ENCODE measurements around the gene UVSSA. TPM values are rescaled to one million over a fixed set of nuclear protein-coding genes. Genes with fewer than 3 reads are reported as not detected.

The UVSSA gene
- total RNA-seq, 3 donors from 2014 or later = 13.9 to 22.9 (median 14.3) TPM

DNA sequence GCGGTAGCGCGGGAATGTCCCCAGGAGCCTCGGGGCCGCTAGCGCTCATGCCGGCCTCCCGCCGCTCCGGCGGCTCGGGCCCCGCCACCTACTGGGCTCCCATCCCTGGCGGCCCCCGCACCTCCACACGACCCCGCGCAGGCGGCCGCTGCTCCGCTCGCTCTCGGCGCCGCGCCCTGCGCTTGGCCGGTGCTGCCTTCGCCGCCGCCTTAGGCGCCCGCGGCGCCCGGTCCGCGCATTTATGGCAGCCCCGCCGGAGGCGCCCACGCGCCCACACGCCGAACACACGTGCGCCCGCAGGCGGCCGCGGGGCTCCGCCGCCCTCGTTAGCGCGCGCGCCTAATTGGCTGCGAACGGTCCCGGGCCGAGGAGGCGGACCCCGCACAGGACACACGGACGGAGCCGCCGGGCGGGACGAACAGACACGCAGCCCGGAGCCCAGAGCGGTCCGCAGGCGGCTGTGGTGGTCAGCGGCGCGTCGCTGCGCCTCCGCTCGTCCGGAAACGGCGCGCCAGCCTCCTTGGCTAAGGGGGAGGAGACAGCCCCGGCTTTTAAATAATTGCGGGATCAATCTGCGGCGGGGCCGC, 59.5 kb downstream of the UVSSA start, which contains the start of gene NKX1-1:
Gene NKX1-1 (minus strand): TSS at position 49 of the 587 bp plus-strand sequence. CDS start 0 bp downstream, at position 49.
- Histone ChIP-seq H3K9me3 (no peaks in the 10 kb centered on the region), H3K4me1 (no peaks in the 10 kb centered on the region), H3K27ac (no peak within 1 kb of the TSS), H3K36me3 (no peaks in the 10 kb centered on the region), H3K27me3 (peaks cover 0 to 100% of the 10 kb centered on the region in 2 donors), H3K4me3 (peak within 1 kb of the TSS in 1 of 3 donors; percentile 33)
- intact Hi-C loops (cut with DNase I; ENCODE audit: low total_unique reads) = no loop called here
- TF ChIP-seq POLR2A (IDR thresholded peaks at IDR 0.05) (no peak), CTCF (IDR thresholded peaks at IDR 0.05) (no peak), POLR2AphosphoS5 (IDR thresholded peaks at IDR 0.05) (no peak)
- DNase-seq (ENCODE audit: low spot score in 2 of 2) = no peak

DNA sequence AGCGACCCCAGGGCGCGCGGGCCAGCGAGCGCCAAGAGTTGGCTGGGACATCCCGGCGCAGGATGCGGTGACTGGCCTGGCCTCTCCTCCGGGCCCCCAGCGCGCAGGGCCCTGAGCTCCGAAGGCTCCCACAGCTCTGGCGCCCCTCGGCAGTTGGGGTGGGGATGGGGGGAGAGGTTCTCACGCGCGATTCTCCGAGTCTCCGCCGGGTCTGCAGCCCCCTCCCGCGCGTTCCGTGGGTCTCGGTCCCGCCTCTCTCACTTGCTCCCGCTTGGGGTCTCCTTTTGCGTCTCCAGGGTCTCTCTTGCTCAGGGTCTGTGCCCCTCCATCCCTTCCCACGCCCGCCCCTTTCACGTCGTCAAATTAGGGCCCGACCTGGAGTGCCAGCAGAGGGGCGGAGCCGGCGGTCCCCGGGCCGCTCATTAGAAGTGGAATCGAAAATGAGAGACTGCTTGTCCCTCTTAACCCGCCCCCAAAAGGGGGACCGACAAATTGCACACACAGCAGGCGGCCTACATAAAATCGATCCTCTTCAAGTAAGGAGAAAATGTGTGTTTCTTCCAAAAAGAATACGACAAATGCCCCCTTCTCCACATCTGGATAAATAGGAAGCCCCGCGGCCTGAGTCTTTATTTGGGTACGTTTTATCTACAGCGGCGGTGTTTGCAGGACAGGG, 60.1 kb downstream of the UVSSA start:
- DNase-seq (ENCODE audit: low spot score in 2 of 2) = peak in 1 of 2 donors; percentile 31
- H3K9me3 ChIP-seq = no peaks in the 10 kb centered on the region
- peak overlapping the region in 1 of 3 donors; percentile 33 for H3K4me3 ChIP-seq
- H3K4me1 ChIP-seq = no peaks in the 10 kb centered on the region
- TF ChIP-seq POLR2AphosphoS5 (IDR thresholded peaks at IDR 0.05) (no peak), POLR2A (IDR thresholded peaks at IDR 0.05) (no peak), CTCF (IDR thresholded peaks at IDR 0.05) (no peak)
- no peak overlapping the region for H3K27ac ChIP-seq
- intact Hi-C loops (cut with DNase I; ENCODE audit: low total_unique reads) = no loop called here
- H3K36me3 ChIP-seq = no peaks in the 10 kb centered on the region
- H3K27me3 ChIP-seq = peaks cover 0 to 100% of the 10 kb centered on the region in 2 donors

DNA sequence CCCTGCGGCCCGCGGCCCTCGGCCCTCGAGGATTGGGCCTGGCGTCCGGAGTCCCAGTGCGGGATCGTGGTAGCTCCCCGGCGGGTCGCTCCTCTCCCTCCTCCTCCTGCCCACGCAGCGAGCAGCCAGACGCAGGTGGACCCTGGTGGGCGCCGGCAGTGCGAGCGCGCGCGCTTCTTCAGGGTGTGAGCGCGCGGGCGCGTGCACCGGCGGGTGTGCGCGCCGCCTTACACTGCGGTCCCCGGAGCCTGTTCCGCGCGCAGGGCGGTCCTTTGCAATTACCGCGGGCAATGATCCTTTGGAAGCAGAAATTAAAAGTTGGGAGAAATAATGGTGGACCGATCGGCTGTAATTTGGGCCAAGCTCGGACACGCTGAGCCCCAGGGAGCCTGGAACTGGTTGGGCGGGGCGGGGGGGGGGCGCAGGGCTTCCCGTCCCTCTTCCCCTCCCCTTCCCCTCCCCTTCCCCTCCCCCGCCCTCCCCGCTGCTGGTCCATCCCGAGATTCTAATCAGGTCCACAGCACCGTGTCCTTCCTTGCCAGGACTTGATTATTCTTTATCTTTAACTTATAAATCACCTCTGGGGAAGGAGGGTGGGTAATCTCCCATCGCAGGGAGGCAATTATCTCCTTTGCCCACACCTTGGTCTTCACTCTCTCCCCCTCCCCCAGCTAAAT, 60.8 kb downstream of the UVSSA start:
- Histone ChIP-seq H3K27me3 (peaks cover 0 to 100% of the 10 kb centered on the region in 2 donors), H3K36me3 (no peaks in the 10 kb centered on the region), H3K4me1 (no peaks in the 10 kb centered on the region), H3K27ac (no peak overlapping the region), H3K9me3 (no peaks in the 10 kb centered on the region), H3K4me3 (no peak overlapping the region)
- TF ChIP-seq POLR2A (IDR thresholded peaks at IDR 0.05) (no peak), POLR2AphosphoS5 (IDR thresholded peaks at IDR 0.05) (no peak), CTCF (IDR thresholded peaks at IDR 0.05) (no peak)
- intact Hi-C loops (cut with DNase I; ENCODE audit: low total_unique reads) = no loop called here
- DNase-seq (ENCODE audit: low spot score in 2 of 2) = peak in 1 of 2 donors; percentile 34

- DNase-seq (ENCODE audit: low spot score in 2 of 2) = peak in 1 of 2 donors; percentile 34
- Histone ChIP-seq H3K36me3 (no peaks in the 10 kb centered on the region), H3K27ac (no peak overlapping the region)
These were observed 61.4 kb downstream of the UVSSA start for GRCh38 chr4:1408418-1408817.

More at GRCh38 chr4:1408418-1408817, 61.4 kb downstream of the UVSSA start:
- intact Hi-C loops (cut with DNase I; ENCODE audit: low total_unique reads) = no loop called here
- TF ChIP-seq POLR2A (IDR thresholded peaks at IDR 0.05) = no peak
- no peak for TF ChIP-seq CTCF (IDR thresholded peaks at IDR 0.05)
- no peak for TF ChIP-seq POLR2AphosphoS5 (IDR thresholded peaks at IDR 0.05)
- peaks cover 0 to 100% of the 10 kb centered on the region in 2 donors for H3K27me3 ChIP-seq
- no peaks in the 10 kb centered on the region for H3K4me1 ChIP-seq
- no peak overlapping the region for H3K4me3 ChIP-seq
- H3K9me3 ChIP-seq = no peaks in the 10 kb centered on the region

Data from breast epithelium (tissue), 4 donors.